H1 (cell line): Measurements from ENCODE around the gene GMCL1. TPM values are rescaled to one million over a fixed set of nuclear protein-coding genes. Genes with fewer than 3 reads are reported as not detected.

Experiments used
- POLR2A ChIP-seq, 2 experiments: IDR thresholded peaks; 1 replicate in 1 of 2; 2 replicates in 1 of 2; pipeline ENCODE4 v1.6.1; 2011; ENCODE audit warnings: low read depth in 2 of 2, low read length in 2 of 2, mild to moderate bottlenecking in 2 of 2; ENCODE audit errors: control extremely low read depth in 1 of 2
- SAP30 ChIP-seq: fragments of 300-600 bp; sonication (generic); IDR thresholded peaks from 2 replicates; pipeline ENCODE4 v1.7.1; 2012; ENCODE audit warnings: low read length, moderate library complexity, mild to moderate bottlenecking, inconsistent platforms; ENCODE audit not compliant: insufficient read depth, insufficient replicate concordance
- polyA plus RNA-seq, 7 experiments: library from polyadenylated mRNA; depleted of rRNA in 3 of 7; stranded (reverse) in 5 of 7; unstranded in 2 of 7; fragments of >200 nt in 5 of 7; fragments of 200-250 nt in 2 of 7; gene quantifications; 1 replicate in 5 of 7; 2 replicates in 1 of 7; 4 replicates in 1 of 7; pipeline versions ENCODE4 v1.2.1 to v1.2.3, GENCODE V29; 2011 to 2013; ENCODE audit warnings: missing spikeins in 2 of 7, mixed read lengths in 2 of 7
- total RNA-seq: library from RNA; stranded (reverse); fragmentation: NEBNext Ultra II Directional; extraction: Animal tissue kit (Norgen Biotek cat#: 25700); gene quantifications from 2 replicates; pipeline ENCODE4 v1.2.1, GENCODE V29; 2021

GMCL1 gene
- total and polyA plus RNA-seq, 2 of the 8 experiments (the other 6 are each of a cell fraction or from before 2014, with no cell fraction given), result 6.5 to 21.9 TPM

DNA sequence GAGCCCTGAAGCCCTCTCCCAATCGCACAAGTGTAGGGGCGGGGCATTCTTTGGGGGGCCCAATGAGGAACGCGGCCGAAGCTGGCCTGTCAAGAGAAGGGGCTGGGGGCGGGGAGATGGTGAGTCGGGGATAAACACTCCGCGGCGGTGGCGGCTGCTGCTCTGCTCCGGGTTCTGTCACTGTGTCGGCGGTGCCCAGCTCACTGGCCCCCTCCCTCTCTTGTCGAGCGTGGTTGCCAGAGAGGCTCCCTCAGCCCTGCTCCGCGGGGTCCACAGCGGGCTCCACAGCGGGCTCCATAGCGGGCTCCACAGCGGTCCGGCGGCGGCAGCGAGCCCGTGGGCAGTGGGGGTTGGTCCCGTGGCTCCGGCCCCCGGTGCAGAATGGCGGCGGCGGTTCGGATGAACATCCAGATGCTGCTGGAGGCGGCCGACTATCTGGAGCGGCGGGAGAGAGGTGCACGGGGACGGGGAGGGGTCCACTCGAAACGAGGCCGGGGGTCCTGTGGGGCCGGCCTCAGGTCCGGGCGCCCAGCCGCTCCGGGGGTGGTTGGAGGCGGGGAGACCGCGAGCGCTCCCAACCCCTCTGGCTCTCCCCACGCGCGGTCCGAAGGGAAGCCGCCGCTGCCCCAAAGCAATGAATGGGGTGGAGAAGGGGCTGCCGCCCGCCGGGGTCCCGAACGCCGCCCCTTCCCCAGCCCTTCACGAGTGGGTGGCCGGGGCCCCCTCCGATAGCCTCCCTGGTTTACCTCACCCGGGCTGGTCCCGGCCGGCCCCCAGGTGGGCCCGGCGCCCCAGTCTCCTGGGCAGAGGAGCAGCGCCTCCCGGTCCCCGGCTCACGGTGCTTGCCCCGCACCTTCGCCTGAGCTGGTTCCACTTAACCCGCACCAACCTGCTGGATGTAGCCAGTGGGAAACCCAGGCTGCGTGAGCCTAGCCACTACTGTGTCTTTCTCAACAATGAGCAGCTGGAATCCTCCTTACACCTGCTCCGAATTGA lies 85.8 kb downstream of the GMCL1 start, which contains the start of gene MXD1 (continued):
- peak; percentile 58 for TF ChIP-seq SAP30
- peak in 1 of 2 experiments; percentile 27; a peak in 1 of 3 replicates for TF ChIP-seq POLR2A (IDR thresholded peaks at IDR 0.05; ENCODE audit: control extremely low read depth in 1 of 2, low read depth in 2 of 2, low read length in 2 of 2)
